GM12891 (cell line): ENCODE data around the gene RUVBL1.

Experiments used
- DNase-seq: peaks from one replicate; pipeline ENCODE4 v3.0.0; 2011; ENCODE audit warnings: low spot score; ENCODE audit not compliant: insufficient read length
- FAIRE-seq: peaks from 2 replicates; lab custom pipeline; 2011; peaks lifted over from hg19 to GRCh38; lab: Jason Lieb, UNC
- PAX5 ChIP-seq: IDR thresholded peaks from 2 replicates; pipeline ENCODE4 v1.6.1; 2011; ENCODE audit warnings: low read length, moderate library complexity, mild to moderate bottlenecking; ENCODE audit not compliant: insufficient read depth, severe bottlenecking
- POLR2A ChIP-seq: IDR thresholded peaks from 2 replicates; pipeline ENCODE4 v1.6.1; 2011; ENCODE audit warnings: low read depth, low read length, control low read depth
- POLR2AphosphoS5 ChIP-seq: IDR thresholded peaks from 2 replicates; pipeline ENCODE4 v1.6.1; 2011; ENCODE audit warnings: low read depth, low read length, control low read depth
- POU2F2 ChIP-seq: IDR thresholded peaks from 2 replicates; pipeline ENCODE4 v1.6.1; 2011; ENCODE audit warnings: low read depth, mild to moderate bottlenecking, control low read depth, low read length, moderate library complexity
- SPI1 ChIP-seq: IDR thresholded peaks from 2 replicates; pipeline ENCODE4 v1.6.1; 2011; ENCODE audit warnings: low read depth, low read length, control low read depth
- TAF1 ChIP-seq: IDR thresholded peaks from 2 replicates; pipeline ENCODE4 v1.6.1; 2011; ENCODE audit warnings: low read depth, low read length, control low read depth

The RUVBL1 gene

GRCh38 chr3:128060473-128061381 lies 62.9 kb downstream of the RUVBL1 start:
- TF ChIP-seq POU2F2 (no peak), POLR2A (no peak), POLR2AphosphoS5 (no peak), TAF1 (no peak), SPI1 (no peak), PAX5 (no peak)
- no peak for DNase-seq
- FAIRE-seq = no peak

- FAIRE-seq (no peak), DNase-seq (no peak)
These were observed 67.4 kb downstream of the RUVBL1 start for GRCh38 chr3:128056258-128056657.

GRCh38 chr3:128054367-128054766 lies 69.2 kb downstream of the RUVBL1 start:
- DNase-seq (no peak), FAIRE-seq (no peak)
- no peak for TF ChIP-seq POLR2AphosphoS5
- TF ChIP-seq SPI1 = no peak
- no peak for TF ChIP-seq POU2F2
- TF ChIP-seq POLR2A = no peak
- TF ChIP-seq PAX5 = no peak
- TF ChIP-seq TAF1 = no peak

More at GRCh38 chr3:128056258-128056657, 67.4 kb downstream of the RUVBL1 start:
- TF ChIP-seq POLR2AphosphoS5 = no peak
- TF ChIP-seq TAF1 = no peak
- no peak for TF ChIP-seq SPI1
- no peak for TF ChIP-seq PAX5
- TF ChIP-seq POLR2A = no peak
- no peak for TF ChIP-seq POU2F2

- FAIRE-seq (peak; percentile 23), DNase-seq (no peak)
- TF ChIP-seq PAX5 (no peak), POU2F2 (no peak), POLR2A (no peak), TAF1 (no peak), SPI1 (no peak), POLR2AphosphoS5 (no peak)
These were observed 70.0 kb downstream of the RUVBL1 start for GRCh38 chr3:128053614-128054013.

GRCh38 chr3:128052595-128053351 lies 70.8 kb downstream of the RUVBL1 start:
- TF ChIP-seq POLR2A = no peak
- no peak for TF ChIP-seq TAF1
- TF ChIP-seq POLR2AphosphoS5 = no peak
- no peak for TF ChIP-seq PAX5
- no peak for TF ChIP-seq SPI1
- no peak for TF ChIP-seq POU2F2
- DNase-seq (no peak), FAIRE-seq (no peak)

- DNase-seq = peak; percentile 95
- peak; percentile 97 for FAIRE-seq
- TF ChIP-seq POLR2A = peak; percentile 88
- TF ChIP-seq TAF1 = peak; percentile 74
- no peak; the same call in 1 of the 2 replicates for TF ChIP-seq POU2F2
- peak; percentile 94 for TF ChIP-seq PAX5
- peak; percentile 86 for TF ChIP-seq POLR2AphosphoS5
- TF ChIP-seq SPI1 = no peak
These were observed 71.6 kb downstream of the RUVBL1 start, which contains the start of gene SEC61A1 for GRCh38 chr3:128051837-128052594. SEC61A1 (plus strand) TSS chr3:128052437; CDS start chr3:128052553, 116 bp downstream.

- DNase-seq = no peak
- TF ChIP-seq PAX5 = no peak
- no peak for FAIRE-seq
These were observed 72.2 kb downstream of the RUVBL1 start for GRCh38 chr3:128051459-128051836.

GRCh38 chr3:128050597-128050996 lies 73.0 kb downstream of the RUVBL1 start:
- no peak for TF ChIP-seq POU2F2
- no peak for TF ChIP-seq POLR2AphosphoS5
- no peak for TF ChIP-seq SPI1
- no peak for TF ChIP-seq TAF1
- TF ChIP-seq POLR2A = no peak
- no peak for TF ChIP-seq PAX5
- DNase-seq (no peak), FAIRE-seq (no peak)

GRCh38 chr3:128041344-128041743 lies 82.3 kb downstream of the RUVBL1 start:
- no peak for TF ChIP-seq POLR2AphosphoS5
- no peak for TF ChIP-seq SPI1
- no peak for TF ChIP-seq PAX5
- no peak for TF ChIP-seq POLR2A
- DNase-seq (no peak), FAIRE-seq (no peak)
